B cell (primary cell): Measurements from ENCODE around the gene LCT. TPM values are rescaled to one million over a fixed set of nuclear protein-coding genes. Genes with fewer than 3 reads are reported as not detected.

ENCODE experiments used
- ATAC-seq: fragments of 200-7000 bp; cut with Tn5 transposase; one replicate; pipeline ENCODE4 v1.10.0; 2021; ENCODE audit warnings: low read depth, mild to moderate bottlenecking, moderate number of reproducible peaks, moderate library complexity
- CTCF ChIA-PET: fragments of 350-600 bp; sonication (Branson Sonifier 250); formaldehyde crosslinking; loops from one replicate; lab custom pipeline; 2021; ENCODE audit warnings: antibody characterized with exemption, inconsistent platforms; lab: Charles Lee
- POLR2A ChIA-PET: fragments of 350-600 bp; sonication (Branson Sonifier 250); formaldehyde crosslinking; loops from one replicate; lab custom pipeline; 2021; ENCODE audit warnings: antibody characterized with exemption; lab: Charles Lee
- DNase-seq: peaks from one replicate; pipeline ENCODE4 v3.0.0; 2013
- H2AFZ ChIP-seq: 2 replicates; pipeline ENCODE4 v1.6.1; 2012; ENCODE audit warnings: mild to moderate bottlenecking, low read depth, low read length; ENCODE audit not compliant: insufficient read depth, poor library complexity, severe bottlenecking
- H3K27ac ChIP-seq, 2 donors: 1 replicate in 1 of 2; 2 replicates in 1 of 2; pipeline ENCODE4 v1.5.1; 2012 to 2013; ENCODE audit warnings: low read length in 2 of 2, mild to moderate bottlenecking in 2 of 2, moderate library complexity in 1 of 2
- H3K27me3 ChIP-seq, 4 experiments: fragments of 200-600 bp in 1 of 4; sonication (generic) in 1 of 4; replicated peaks in 1 of 4; 1 replicate in 2 of 4; 2 replicates in 2 of 4; pipeline versions ENCODE4 v1.6.1 to v1.7.0; 2013 to 2016; ENCODE audit warnings: low read length in 3 of 4, mild to moderate bottlenecking in 2 of 4, mixed read lengths in 1 of 4, moderate library complexity in 1 of 4; ENCODE audit not compliant: insufficient read depth in 4 of 4, control insufficient read depth in 3 of 4; ENCODE audit errors: control extremely low read depth in 1 of 4
- H3K36me3 ChIP-seq, 2 experiments: replicated peaks in 1 of 2; 1 replicate in 1 of 2; 2 replicates in 1 of 2; pipeline versions ENCODE4 v1.6.1 to v1.7.1; 2013; ENCODE audit warnings: low read length in 1 of 2; ENCODE audit not compliant: insufficient read depth in 2 of 2, control insufficient read depth in 1 of 2; ENCODE audit errors: control extremely low read depth in 1 of 2, extremely low read depth in 1 of 2
- H3K4me1 ChIP-seq, 2 donors: fragments of 200-600 bp in 1 of 2; sonication (generic) in 1 of 2; 1 replicate in 1 of 2; 2 replicates in 1 of 2; pipeline versions ENCODE4 v1.5.1 to v1.6.1; 2013 to 2017; ENCODE audit warnings: low read length in 2 of 2; ENCODE audit not compliant: control insufficient read depth in 2 of 2, insufficient read depth in 2 of 2
- H3K4me2 ChIP-seq: replicated peaks from 2 replicates; pipeline ENCODE3; 2012; ENCODE audit warnings: mild to moderate bottlenecking, low read depth, low read length; ENCODE audit not compliant: poor library complexity, severe bottlenecking
- H3K4me3 ChIP-seq, 5 experiments: fragments of 200-600 bp in 1 of 5; sonication (generic) in 1 of 5; 1 replicate in 3 of 5; 2 replicates in 2 of 5; pipeline versions ENCODE4 v1.5.1 to v1.7.0; 2011 to 2016; ENCODE audit warnings: low read length in 4 of 5, mild to moderate bottlenecking in 4 of 5, low read depth in 2 of 5, control low read depth in 1 of 5, moderate library complexity in 1 of 5; ENCODE audit not compliant: insufficient read depth in 1 of 5; ENCODE audit errors: control extremely low read depth in 1 of 5, extremely low read depth in 1 of 5
- H3K79me2 ChIP-seq: fragments of 200-600 bp; sonication (generic); one replicate; pipeline ENCODE4 v1.6.0; 2016; ENCODE audit warnings: low read length; ENCODE audit not compliant: control insufficient read depth, insufficient read depth
- H3K9ac ChIP-seq: fragments of 200-600 bp; sonication (generic); 2 replicates; pipeline ENCODE4 v1.6.1; 2017; ENCODE audit warnings: mild to moderate bottlenecking, low read length, moderate library complexity
- H3K9me3 ChIP-seq, 3 donors: one replicate each; pipeline versions ENCODE4 v1.6.1 to v1.7.1; 2013; ENCODE audit warnings: low read length in 2 of 3; ENCODE audit not compliant: control insufficient read depth in 2 of 3, insufficient read depth in 1 of 3; ENCODE audit errors: control extremely low read depth in 1 of 3
- H4K20me1 ChIP-seq: 2 replicates; pipeline ENCODE4 v1.6.0; 2012; ENCODE audit warnings: mild to moderate bottlenecking, low read length; ENCODE audit not compliant: insufficient read depth, control insufficient read depth, poor library complexity, severe bottlenecking
- H3K27ac Mint-ChIP-seq: one replicate; pipeline ENCODE4 v1.8.0; 2021; ENCODE audit warnings: mixed read lengths
- H3K27me3 Mint-ChIP-seq: one replicate; pipeline ENCODE4 v1.8.0; 2021; ENCODE audit warnings: mixed read lengths
- H3K4me1 Mint-ChIP-seq: one replicate; pipeline ENCODE4 v1.8.0; 2021; ENCODE audit warnings: mixed read lengths
- H3K4me3 Mint-ChIP-seq: one replicate; pipeline ENCODE4 v1.8.0; 2021; ENCODE audit warnings: mixed read lengths
- H3K9me3 Mint-ChIP-seq: one replicate; pipeline ENCODE4 v1.8.0; 2022; ENCODE audit warnings: mixed read lengths; ENCODE audit not compliant: insufficient read depth
- CTCF ChIP-seq: fragments of 200-600 bp; IDR thresholded peaks from one replicate; pipeline ENCODE4 v1.8.0; 2022; ENCODE audit warnings: antibody characterized with exemption, mild to moderate bottlenecking
- EZH2 ChIP-seq: IDR thresholded peaks from 2 replicates; pipeline ENCODE4 v1.6.1; 2012; ENCODE audit warnings: borderline replicate concordance, low read depth, mild to moderate bottlenecking, moderate library complexity, low read length; ENCODE audit not compliant: insufficient read depth, poor library complexity, severe bottlenecking
- WGBS: methylation state at CpG from one replicate; pipeline ENCODE4 v1.1.5; 2013; ENCODE audit warnings: missing lambda C conversion rate; ENCODE audit not compliant: insufficient coverage; 5-methylcytosine and 5-hydroxymethylcytosine counted together
- intact Hi-C: fragments of 100-400 bp; cut with micrococcal nuclease; formaldehyde crosslinking; loops from one replicate; pipeline ENCODE4 v1.10.0; 2022
- polyA plus RNA-seq: library from polyadenylated mRNA; depleted of rRNA; stranded (reverse); fragments of >200 nt; gene quantifications from 2 replicates; pipeline ENCODE4 v1.2.3, GENCODE V29; 2012
- total RNA-seq, 2 donors: library from RNA; stranded (reverse); fragments of 120-200 nt in 1 of 2; gene quantifications; 1 replicate in 1 of 2; 2 replicates in 1 of 2; pipeline versions ENCODE4 v1.2.3 to v1.2.4, GENCODE V29; 2013 to 2022

LCT gene
- total and polyA plus RNA-seq, 2 donors (not counting 1 experiment from before 2014, with no cell fraction given): 0.03 to 0.07 TPM

- peaks cover 3% of the 10 kb centered on the region for H3K27me3 Mint-ChIP-seq
- ATAC-seq (no peak), DNase-seq (no peak)
- Histone ChIP-seq H3K4me2 (no peak overlapping the region), H3K4me3 (no peak overlapping the region), H4K20me1 (no peaks in the 10 kb centered on the region), H3K79me2 (no peaks in the 10 kb centered on the region), H3K9ac (no peak overlapping the region), H3K4me1 (no peaks in the 10 kb centered on the region), H3K9me3 (peaks cover 0 to 14% (median 10%) of the 10 kb centered on the region in 3 donors), H2AFZ (no peak overlapping the region), H3K36me3 (no peaks in the 10 kb centered on the region), H3K27me3 (no peaks in the 10 kb centered on the region), H3K27ac (no peak overlapping the region)
- intact Hi-C loops: no loop called here
- H3K27ac Mint-ChIP-seq: no peak overlapping the region
- ChIA-PET POLR2A (no interaction called here), CTCF (no interaction called here)
- H3K4me1 Mint-ChIP-seq: no peaks in the 10 kb centered on the region
- H3K9me3 Mint-ChIP-seq: peaks cover 12% of the 10 kb centered on the region
- no peak for TF ChIP-seq CTCF
- TF ChIP-seq EZH2: no peak
- WGBS: 94% methylated on average over 4 of the region's 6 CpGs
- no peak overlapping the region for H3K4me3 Mint-ChIP-seq
These were observed 10.4 kb downstream of the LCT start for GRCh38 chr2:135826544-135826943.

DNA sequence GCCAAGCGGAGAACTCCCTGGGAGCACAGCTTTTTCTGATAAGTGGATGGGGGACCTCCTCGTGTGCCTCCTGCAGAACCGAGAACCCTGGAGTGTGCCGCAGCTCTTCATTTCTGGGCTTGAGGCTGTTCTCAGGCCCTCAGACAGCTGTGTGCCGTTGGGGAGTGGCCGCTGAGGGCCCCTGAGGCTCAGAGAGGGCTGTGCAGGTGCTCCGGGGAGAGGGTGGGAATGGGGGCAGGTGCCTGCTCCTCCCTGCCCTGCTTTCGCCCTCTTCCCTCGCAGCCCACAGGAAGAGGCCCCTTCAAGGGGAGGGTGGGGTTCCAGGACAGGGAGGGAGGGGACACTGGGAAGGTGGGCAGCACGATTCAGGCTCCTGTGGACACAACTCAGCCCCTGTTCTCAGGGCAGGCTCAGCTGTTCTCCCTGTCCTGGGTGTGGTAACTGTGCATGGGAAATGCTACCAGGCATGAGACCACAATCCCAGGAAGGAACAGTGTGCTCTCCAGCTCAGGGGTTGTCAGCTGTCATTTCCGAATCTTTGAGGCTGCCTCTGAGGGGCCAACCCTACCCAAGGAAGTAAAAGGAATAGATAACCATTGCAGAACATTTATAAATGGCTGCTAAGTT lies 11.3 kb downstream of the LCT start:
- no peak for TF ChIP-seq CTCF
- TF ChIP-seq EZH2: no peak

More for the DNA sequence above, 11.3 kb downstream of the LCT start:
- H3K9me3 ChIP-seq: peaks cover 0 to 14% (median 10%) of the 10 kb centered on the region in 3 donors
- no peak overlapping the region for H3K27ac Mint-ChIP-seq
- H3K4me1 ChIP-seq: no peaks in the 10 kb centered on the region
- CTCF ChIA-PET: interaction anchor here (1.7 kb wide), 1 partner anchor 28 kb away, joined by 5 read pairs; no protein-coding TSS in a partner anchor
- no peak for ATAC-seq
- 24% methylated on average over 8 of the region's 11 CpGs for WGBS
- no peaks in the 10 kb centered on the region for H3K4me1 Mint-ChIP-seq
- no peak overlapping the region for H3K4me3 Mint-ChIP-seq
- intact Hi-C loops: no loop called here
- peaks cover 12% of the 10 kb centered on the region for H3K9me3 Mint-ChIP-seq
- H3K4me3 ChIP-seq: no peak overlapping the region
- POLR2A ChIA-PET: no interaction called here
- no peaks in the 10 kb centered on the region for H4K20me1 ChIP-seq
- no peaks in the 10 kb centered on the region for H3K36me3 ChIP-seq
- peaks cover 6% of the 10 kb centered on the region for H3K27me3 Mint-ChIP-seq
- H2AFZ ChIP-seq: no peak overlapping the region
- no peaks in the 10 kb centered on the region for H3K79me2 ChIP-seq
- no peaks in the 10 kb centered on the region for H3K27me3 ChIP-seq
- no peak overlapping the region for H3K4me2 ChIP-seq
- H3K9ac ChIP-seq: no peak overlapping the region
- DNase-seq: no peak
- H3K27ac ChIP-seq: no peak overlapping the region
